ENCODE measurements around the gene PUSL1.

Gene PUSL1

GRCh38 chr1:1274299-1274930 lies 34.0 kb upstream of the PUSL1 start:
- no peak for DNase-seq
- intact Hi-C loops (cut with DNase I; ENCODE audit: low total_unique reads), result no loop called here
- Histone ChIP-seq H3K27ac (peak overlapping the region; percentile 76 to 78), H3K9me3 (no peaks in the 10 kb centered on the region), H3K36me3 (no peaks in the 10 kb centered on the region), H3K4me1 (peaks cover 4 to 49% (median 41%) of the 10 kb centered on the region in 4 donors), H3K27me3 (no peaks in the 10 kb centered on the region), H3K4me3 (peak overlapping the region; percentile 80 to 86)
- TF ChIP-seq CTCF (IDR thresholded peaks at IDR 0.05), result no peak

- intact Hi-C loops (cut with DNase I; ENCODE audit: low total_unique reads), result no loop called here
- H3K27me3 ChIP-seq, result no peaks in the 10 kb centered on the region
- peak overlapping the region; percentile 80 to 86 for H3K4me3 ChIP-seq
- H3K4me1 ChIP-seq, result peaks cover 4 to 45% (median 36%) of the 10 kb centered on the region in 4 donors
- TF ChIP-seq CTCF (IDR thresholded peaks at IDR 0.05), result no peak
- peak overlapping the region in 1 of 2 donors; percentile 76 for H3K27ac ChIP-seq
- H3K36me3 ChIP-seq, result no peaks in the 10 kb centered on the region
- DNase-seq, result no peak
- no peaks in the 10 kb centered on the region for H3K9me3 ChIP-seq
Observed at GRCh38 chr1:1274931-1275431, 33.4 kb upstream of the PUSL1 start.

DNA sequence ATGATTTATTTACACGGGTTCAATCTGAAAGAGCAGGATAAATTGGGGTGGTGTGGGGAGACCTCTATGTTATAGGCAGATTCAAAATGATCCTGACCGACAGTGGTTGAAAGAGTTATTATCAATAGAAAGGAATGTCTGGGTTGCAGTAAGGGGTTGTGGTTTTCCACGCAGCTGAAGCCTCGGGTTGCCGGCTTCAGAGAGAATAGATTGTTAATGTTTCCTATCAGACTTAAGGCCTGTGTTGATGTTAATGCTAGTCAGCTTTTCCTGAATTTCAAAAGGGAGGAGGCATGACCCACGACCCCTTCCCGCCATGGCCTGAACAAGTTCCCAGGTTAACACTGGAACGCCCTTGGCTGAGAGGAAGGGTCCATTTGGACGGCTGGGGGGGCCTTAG lies 32.6 kb upstream of the PUSL1 start:
- H3K36me3 ChIP-seq, result no peaks in the 10 kb centered on the region
- H3K27ac ChIP-seq, result no peak overlapping the region
- no peak for DNase-seq
- peaks cover 4 to 37% (median 28%) of the 10 kb centered on the region in 4 donors for H3K4me1 ChIP-seq
- no peaks in the 10 kb centered on the region for H3K27me3 ChIP-seq
- intact Hi-C loops (cut with DNase I; ENCODE audit: low total_unique reads), result no loop called here
- no peak overlapping the region for H3K4me3 ChIP-seq
- H3K9me3 ChIP-seq, result no peaks in the 10 kb centered on the region
- TF ChIP-seq CTCF (IDR thresholded peaks at IDR 0.05), result no peak

DNA sequence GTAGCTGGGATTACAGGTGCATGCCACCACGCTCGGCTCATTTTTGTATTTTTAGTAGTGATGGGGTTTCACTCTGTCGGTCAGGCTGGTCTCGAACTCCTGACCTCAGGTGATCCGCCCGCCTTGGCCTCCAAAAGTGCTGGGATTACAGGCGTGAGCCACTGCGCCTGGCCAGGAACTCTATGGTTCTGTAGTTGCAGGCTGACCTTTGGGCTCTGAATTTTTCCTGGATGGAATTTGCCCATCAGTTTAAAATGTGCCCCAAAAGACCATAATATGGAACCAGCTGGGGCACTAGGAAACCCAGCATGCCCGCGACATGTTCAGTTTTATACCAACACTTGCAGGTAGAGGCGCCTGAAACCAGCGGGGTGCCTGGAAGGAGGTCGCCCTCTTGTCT lies 29.8 kb upstream of the PUSL1 start:
- intact Hi-C loops (cut with DNase I; ENCODE audit: low total_unique reads), result no loop called here
- peaks cover 0 to 26% (median 8%) of the 10 kb centered on the region in 4 donors for H3K4me1 ChIP-seq
- DNase-seq, result no peak
- no peak for TF ChIP-seq CTCF (IDR thresholded peaks at IDR 0.05)
- no peak overlapping the region for H3K4me3 ChIP-seq
- H3K36me3 ChIP-seq, result no peaks in the 10 kb centered on the region
- H3K27ac ChIP-seq, result no peak overlapping the region
- H3K27me3 ChIP-seq, result peaks cover 0 to 2% of the 10 kb centered on the region in 2 donors
- H3K9me3 ChIP-seq, result no peaks in the 10 kb centered on the region

- no peaks in the 10 kb centered on the region for H3K36me3 ChIP-seq
- no peaks in the 10 kb centered on the region for H3K9me3 ChIP-seq
- H3K27ac ChIP-seq, result no peak overlapping the region
- H3K4me1 ChIP-seq, result peaks cover 0 to 27% (median 8%) of the 10 kb centered on the region in 4 donors
- H3K27me3 ChIP-seq, result peaks cover 0 to 4% of the 10 kb centered on the region in 2 donors
- no peak for TF ChIP-seq CTCF (IDR thresholded peaks at IDR 0.05)
- DNase-seq, result no peak
- H3K4me3 ChIP-seq, result no peak overlapping the region
- intact Hi-C loops (cut with DNase I; ENCODE audit: low total_unique reads), result no loop called here
Observed at GRCh38 chr1:1279028-1279427, 29.4 kb upstream of the PUSL1 start.

Measured in tibial artery (tissue), 4 donors.